NCI-H345 (cell line): ENCODE data around the gene RAB40C.

Experiments used
- DNase-seq: peaks from one replicate; lab custom pipeline; 2025; lab: John Stamatoyannopoulos, UW

RAB40C gene

GRCh38 chr16:617855-618254 lies 28.0 kb downstream of the RAB40C start:
- DNase-seq: no peak

DNA sequence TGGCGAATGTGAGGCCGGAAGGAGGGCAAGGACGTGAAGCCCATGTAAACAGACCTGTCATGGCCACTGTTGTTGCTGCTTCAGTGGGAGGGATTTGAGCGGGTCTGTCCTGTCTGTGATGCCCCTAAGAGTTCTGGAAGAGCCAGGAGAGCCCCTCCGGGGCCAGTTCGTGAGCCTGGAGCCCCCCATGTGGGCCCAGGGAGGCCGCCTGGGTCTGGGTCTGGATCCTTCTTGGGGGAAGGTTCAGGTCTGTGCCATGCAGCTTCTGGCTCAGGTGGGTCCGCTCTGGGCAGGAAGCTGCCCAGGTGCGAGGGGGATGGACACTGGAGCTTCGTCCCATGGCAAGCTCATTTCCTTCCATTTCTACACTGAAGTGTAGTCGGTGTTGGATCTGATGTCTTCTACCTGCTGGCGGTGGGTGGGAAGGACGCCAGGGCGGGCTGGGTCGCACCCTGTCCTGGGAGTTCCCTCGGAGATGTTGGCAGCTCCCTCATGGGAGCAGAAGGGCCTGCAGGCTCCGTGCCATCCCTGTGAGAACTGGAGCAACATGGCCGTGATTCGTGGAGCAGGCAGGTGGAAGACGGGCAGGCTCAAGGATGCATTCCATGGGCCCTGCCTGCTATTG lies 29.7 kb downstream of the RAB40C start:
- no peak for DNase-seq

GRCh38 chr16:620700-621525 lies 31.0 kb downstream of the RAB40C start:
- DNase-seq: no peak

DNA sequence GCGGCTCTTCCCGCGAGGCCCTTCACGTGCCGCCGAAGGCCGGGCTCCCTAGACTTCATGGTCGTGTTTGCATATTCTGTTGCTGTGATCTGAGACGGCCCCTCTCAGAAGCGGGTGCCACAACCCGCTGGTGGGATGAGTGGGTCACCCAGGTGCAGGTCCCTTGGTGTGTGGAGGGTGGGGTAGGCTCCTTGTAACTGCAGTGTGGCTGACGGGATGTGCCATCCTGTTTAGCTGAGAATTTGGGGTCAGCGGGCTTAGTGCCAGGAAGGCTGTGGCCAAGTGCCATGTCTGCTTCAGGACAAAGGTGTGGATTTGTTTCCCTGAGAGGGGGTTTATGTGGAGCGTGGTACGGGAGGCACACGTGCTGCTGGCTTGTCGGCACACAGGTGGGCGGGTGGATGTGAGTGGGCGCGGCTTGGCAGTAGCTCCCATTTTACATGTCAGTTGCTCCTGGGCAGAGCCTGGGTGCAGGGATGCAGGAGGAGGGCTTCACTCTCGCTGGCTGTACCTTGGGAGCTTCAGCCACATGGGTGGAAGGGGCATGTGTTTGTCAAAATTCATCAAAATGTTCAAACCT lies 31.8 kb downstream of the RAB40C start:
- no peak for DNase-seq

- DNase-seq: no peak
These were observed 33.0 kb downstream of the RAB40C start for GRCh38 chr16:622920-623280.

DNA sequence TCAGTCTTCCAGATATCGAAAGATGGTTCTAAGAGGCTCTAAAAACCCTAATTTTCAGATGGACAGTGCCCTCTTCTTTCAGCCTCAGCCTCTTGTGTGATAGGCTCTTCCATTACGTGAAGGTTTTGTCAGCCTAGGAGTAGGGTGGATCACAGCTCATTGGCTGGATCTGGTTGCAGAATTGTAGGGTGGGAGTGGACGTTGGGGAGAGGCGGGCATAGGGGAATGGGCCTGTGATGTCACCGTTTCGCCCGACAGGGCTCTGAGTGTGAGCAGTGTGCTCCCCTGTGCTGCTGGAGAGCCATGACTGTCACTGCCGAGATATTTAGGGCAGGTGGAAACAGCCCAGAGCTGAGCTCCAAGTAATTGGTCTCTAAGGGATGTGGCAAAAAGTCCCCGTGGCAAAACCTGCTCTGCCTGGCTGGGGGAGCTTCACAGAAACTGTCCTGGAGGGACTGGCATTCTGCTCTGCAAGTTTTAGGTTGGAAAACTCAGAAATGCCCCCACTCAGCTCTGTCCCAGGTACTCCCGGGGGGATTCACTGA lies 34.7 kb downstream of the RAB40C start:
- no peak for DNase-seq

DNA sequence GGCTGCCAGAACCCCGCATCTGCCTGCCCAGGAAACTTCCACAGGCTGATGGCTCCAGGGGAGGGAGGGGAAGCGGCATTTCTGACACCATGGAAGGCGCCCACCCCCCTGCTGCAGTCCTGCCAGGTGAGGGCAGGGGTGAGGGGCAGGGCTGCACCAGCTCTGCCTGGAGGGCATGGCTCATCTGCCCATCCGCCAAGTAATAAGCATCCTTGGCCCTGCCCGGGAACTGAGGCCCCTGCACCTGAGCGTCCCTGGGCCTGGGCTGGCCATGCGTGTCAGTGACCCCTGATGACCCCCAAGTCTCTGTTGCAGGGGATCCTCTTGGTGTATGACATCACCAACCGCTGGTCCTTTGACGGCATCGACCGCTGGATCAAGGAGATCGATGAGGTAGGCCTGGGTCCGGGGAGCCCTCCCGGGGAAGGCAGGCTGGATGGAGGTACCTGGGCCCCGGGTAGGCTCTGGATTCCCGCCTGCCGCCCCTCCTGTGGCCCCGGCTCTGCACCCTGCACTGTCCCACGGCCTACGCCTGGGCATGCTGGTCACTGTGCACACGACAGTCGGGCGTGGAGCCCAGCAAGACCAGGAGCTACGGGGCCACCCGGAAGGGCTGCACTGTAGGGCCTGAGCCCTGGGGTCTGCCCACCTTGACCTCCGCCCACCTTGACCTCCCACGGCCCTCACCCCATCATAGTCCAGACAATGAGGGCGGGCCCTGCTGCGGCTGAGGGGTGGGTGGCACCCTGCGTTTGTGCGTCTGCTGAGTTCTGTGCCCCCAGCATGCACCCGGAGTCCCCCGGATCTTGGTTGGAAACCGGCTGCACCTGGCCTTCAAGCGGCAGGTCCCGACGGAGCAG lies 35.5 kb downstream of the RAB40C start:
- DNase-seq: no peak

DNA sequence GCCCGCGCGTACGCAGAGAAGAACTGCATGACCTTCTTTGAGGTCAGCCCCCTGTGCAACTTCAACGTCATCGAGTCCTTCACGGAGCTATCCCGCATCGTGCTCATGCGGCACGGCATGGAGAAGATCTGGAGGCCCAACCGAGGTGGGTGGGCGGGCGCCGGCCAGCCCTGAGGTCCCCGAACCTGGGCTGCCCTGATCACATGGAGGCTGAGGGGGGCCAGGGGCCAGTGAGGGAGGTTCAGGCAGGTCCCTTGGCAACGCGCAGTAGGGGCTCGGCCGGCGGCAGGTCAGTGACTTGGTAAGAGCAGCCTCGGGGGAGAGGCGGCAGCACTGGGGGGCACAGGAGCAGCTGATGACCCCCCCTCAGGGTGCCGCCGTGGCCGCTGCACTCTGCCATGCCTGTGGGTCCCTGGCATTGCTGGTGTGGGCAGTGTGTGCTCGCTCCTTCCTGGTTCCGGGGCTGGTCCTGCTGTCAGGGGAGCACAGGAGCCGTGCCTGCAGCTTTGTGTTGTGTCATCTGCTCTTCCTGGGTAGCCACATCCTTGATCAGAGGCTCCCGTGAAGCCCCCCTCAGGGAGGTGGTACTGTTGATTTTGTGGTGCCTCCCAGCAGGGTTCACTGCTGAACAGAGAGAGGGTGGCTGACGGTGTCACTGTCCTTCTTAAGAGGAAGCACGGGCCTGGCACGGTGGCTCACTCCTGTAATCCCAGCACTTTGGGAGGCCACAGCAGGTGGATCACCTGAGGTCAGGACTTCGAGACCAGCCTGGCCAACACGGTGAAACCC lies 36.3 kb downstream of the RAB40C start:
- no peak for DNase-seq

DNA sequence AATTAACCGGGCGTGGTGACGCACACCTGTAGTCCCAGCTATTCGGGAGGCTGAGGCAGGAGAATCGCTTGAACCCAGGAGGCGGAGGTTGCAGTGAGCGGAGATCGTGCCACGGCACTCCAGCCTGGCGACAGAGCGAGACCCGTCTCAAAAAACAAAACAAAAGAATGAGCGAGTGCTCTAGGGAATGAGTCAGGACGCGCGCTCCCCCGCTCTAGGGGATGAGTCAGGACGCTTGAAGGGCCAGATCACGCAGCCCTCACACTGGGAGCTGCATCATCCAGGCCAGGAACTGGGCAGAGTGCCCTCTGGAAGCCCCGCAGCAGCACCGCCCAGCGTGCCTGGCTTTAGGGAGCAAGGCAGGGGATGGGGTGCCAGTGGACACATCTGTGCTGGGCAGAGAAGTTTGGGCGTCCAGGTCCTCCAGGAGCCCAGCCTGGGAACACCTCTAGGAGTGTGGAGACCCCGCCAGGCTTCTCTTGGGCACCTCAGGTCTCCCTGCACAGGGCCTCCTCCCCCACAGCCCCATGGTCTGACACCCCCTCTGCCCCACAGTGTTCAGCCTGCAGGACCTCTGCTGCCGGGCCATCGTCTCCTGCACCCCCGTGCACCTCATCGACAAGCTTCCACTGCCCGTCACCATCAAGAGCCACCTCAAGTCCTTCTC lies 37.1 kb downstream of the RAB40C start:
- no peak for DNase-seq

DNA sequence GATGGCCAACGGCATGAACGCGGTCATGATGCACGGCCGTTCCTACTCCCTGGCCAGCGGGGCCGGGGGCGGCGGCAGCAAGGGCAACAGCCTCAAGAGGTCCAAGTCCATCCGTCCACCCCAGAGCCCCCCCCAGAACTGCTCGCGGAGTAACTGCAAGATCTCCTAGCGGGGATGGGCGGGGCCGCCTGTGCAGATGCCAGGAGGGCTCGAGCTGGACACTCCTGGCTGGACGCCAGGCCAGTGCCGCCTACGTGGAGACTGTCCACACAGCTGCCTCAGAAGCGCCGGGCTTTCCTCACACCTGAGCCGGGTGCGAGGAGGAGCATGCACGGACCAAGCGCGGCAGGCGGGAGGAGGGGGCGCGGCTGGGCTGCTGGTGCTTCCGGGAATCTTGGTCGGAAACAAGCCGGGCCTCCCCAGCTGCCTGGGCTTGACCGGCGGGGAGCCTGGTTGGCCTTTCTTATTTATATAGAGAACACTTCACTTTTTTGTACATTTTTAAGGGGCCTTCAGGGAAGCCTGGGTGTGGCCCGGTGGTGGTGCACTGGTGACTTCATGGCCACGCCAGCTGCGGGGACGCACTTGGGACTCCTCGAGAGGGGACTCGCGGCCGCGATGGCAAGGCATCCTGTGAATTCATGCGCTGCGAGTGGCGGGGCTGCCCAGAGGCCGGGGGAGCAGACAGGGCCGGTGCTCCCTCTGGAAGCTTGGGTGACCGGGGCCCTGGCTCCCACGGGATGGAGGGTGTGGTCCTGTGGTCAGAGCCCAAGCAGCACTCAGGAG lies 37.8 kb downstream of the RAB40C start:
- no peak for DNase-seq

DNA sequence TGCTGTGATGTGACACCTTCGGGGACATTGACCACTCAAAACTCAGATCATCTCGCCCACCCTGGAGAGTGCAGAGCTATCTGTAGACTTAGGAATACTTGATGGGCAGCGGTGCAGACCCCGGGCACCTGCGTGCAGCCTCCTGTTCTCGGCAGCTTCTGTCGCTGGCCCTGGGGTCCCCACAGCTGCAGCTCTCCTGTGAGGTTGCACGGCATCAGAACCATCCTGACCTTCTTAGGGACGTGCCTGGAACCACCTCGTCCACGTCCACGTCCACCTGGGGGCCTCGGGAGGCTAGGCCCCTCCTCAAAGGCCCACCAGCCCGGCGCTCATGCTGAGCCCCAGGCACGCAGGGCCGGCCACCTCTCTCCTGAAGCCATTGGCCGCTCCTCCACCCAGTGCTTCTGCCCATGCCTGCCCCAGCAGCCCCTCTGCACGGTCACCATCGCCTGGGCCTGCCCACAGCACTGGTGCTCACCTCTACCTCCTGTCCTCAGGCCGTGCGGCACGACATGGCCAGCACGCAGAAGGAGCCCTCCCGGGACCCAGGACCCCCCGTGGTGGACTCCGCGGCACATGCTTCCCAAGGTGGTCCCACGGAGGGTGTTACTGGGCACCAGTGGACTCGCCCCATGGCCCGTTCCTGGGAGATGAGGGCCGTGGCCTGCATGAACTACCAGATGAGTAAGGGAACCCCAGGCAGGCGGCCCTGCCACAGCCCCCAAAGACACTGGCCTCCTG lies 38.6 kb downstream of the RAB40C start:
- no peak for DNase-seq

DNA sequence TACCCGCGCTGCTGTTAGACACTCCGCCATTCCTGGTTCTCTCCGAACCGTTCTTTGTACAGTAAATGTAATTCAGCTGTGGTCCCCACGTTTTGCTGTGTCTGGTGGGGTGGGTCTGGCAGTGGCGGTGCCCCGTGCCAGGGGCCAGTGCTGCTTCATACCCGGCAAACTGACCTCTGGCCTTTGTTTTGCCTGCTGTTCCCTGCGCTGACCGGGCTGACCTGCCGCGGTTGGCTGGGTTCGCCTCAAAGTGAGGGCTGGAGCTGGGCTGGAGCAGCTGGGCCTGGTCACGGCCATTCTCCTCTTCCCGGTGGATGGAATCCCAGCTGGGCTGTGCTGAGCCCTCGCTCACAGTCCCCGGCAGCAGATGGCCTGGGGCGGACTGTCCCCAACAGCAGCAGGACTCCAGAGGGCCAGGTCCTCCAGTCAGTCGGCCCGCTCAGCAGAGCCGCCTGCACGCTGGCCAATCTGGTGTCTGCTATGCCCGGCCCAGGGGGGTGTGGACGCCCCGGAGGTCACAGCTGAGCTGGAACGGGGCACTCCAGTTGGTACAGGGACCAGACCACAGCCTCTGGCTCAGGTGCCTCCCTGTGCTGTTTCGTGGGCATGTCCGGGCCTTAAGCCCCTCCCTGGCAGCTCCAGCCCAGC lies 39.4 kb downstream of the RAB40C start:
- DNase-seq: no peak

GRCh38 chr16:629833-630248 lies 40.0 kb downstream of the RAB40C start:
- DNase-seq: no peak

- DNase-seq: no peak
These were observed 40.5 kb downstream of the RAB40C start for GRCh38 chr16:630249-630814.

GRCh38 chr16:630815-631405 lies 41.0 kb downstream of the RAB40C start, which contains the start of gene WFIKKN1:
TSS of gene WFIKKN1 (plus strand) at chr16:630985. CDS start at chr16:631254, 269 bp downstream.
- no peak for DNase-seq

GRCh38 chr16:631808-632358 lies 42.0 kb downstream of the RAB40C start:
- DNase-seq: no peak
